NCI-H187 treated with DMSO at 0.1 percent for 48 hours (cell line): ENCODE measurements around the gene PPP1R9B.

Experiments
- DNase-seq: peaks from one replicate; lab custom pipeline; 2025; lab: John Stamatoyannopoulos, UW

PPP1R9B gene

DNA sequence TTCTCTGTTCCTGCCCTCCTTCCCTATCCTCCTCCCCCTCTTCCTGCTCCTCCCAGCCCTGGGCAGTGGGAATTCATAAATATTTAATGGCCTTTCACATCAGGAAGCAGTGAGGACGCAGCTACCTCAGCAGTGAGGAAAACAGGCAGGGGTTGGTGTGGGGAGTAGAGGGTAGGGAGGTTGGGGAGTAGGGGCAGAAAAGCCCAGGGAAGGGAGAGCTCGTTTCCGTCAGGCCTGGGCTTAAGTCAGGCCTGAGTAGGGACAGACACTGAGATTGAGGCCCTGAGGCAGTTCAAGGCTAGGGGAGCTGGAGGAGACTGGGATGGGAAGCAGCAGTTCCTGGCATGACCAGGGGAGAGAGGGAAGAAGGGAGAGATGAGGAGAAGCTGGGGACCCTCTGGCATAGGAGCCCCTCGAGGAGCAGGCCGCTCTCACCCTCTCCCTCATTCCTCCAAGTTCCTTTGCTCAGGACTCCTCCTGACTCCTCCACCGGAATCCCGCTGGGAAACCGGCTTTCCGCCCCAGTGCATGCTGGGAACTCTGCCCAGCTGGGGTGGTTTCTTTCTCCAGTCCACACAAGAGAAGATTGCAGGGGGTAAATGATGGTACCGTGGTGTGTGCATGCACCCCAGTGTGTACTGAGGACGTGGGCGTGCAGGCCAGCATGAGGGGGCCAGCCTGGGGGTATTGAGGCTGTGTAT lies 26.7 kb downstream of the PPP1R9B start:
- no peak for DNase-seq

DNA sequence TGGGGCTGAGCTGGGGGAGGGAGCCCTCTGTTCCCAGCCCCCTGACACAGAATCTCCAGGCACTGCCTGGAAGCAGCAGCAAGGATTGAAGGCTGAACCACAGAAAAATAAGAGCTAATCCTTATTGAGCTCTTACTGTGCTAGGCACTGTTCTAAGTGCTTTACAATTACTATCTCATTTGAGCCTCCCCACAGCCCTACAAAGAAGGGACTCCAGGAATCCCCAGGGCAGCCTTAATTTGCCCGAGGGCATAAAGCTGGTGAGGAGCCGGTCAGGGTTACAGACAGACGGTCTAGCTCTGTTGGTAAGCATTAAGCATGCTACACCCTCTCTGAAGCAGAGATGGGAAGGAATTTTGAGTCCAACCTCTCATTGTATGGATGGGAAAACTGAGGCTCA lies 27.5 kb downstream of the PPP1R9B start:
- no peak for DNase-seq

GRCh38 chr17:50120475-50121253 lies 29.8 kb downstream of the PPP1R9B start:
- no peak for DNase-seq

DNA sequence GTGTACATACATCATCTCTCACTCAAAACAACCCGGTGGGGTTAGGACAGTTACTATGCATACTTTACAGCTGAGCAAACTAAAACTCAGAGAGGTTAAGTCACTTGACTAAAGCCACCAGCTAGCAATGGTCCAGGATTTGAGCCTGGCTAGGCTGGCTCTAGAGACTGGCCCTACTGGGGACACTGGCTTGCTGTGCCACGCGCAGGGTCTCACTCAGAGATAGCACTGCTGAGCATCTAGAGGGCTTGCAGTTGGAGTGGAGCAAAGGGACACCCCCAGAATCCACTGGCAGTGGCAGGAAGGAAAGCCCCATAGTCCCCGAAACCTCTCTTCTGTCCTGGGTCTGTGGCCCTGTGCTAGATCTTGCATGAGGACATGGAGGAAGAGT lies 31.7 kb downstream of the PPP1R9B start:
- DNase-seq, result no peak

DNA sequence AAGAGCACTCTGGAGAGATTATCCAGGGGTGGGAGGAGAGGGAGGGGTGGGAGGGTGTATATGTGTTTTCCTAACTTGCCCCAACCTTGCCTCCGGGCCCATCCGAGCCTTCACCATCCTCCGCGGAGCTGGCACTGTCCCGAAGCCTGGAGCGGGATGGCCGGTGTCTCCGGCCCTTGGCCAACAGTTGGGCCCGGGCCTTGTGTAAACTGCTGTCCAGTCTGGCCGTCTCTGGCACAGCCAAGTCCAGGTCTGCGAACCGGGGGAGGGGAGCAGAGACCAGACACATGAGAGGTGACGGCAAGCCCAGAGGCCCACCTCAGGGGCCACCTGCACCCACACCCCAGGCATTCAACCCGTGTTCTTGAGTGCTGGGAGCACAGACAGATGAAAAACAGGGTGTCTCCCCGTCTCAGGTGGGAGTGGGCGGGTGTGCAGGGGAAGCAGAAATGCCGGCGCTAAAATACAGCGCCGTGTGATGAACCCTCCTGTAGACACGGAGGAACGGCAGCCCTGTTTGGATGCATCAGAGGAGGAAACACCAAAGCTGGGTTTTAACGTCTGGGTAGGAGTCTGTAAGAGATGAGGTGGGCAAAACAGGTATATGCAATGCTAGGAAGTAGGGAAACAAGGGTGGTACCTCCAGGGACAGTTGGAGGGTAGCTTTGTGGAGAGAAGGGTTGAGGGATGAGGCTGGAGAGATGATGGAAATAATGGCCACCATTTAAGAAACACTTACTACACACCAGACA lies 32.2 kb downstream of the PPP1R9B start:
- no peak for DNase-seq

GRCh38 chr17:50117202-50118051 lies 33.0 kb downstream of the PPP1R9B start:
- no peak for DNase-seq

- DNase-seq, result no peak
Observed at GRCh38 chr17:50115756-50116155, 34.7 kb downstream of the PPP1R9B start.

- no peak for DNase-seq
Observed at GRCh38 chr17:50114849-50115357, 35.6 kb downstream of the PPP1R9B start.

- DNase-seq, result no peak
Observed at GRCh38 chr17:50114401-50114800, 36.1 kb downstream of the PPP1R9B start.

DNA sequence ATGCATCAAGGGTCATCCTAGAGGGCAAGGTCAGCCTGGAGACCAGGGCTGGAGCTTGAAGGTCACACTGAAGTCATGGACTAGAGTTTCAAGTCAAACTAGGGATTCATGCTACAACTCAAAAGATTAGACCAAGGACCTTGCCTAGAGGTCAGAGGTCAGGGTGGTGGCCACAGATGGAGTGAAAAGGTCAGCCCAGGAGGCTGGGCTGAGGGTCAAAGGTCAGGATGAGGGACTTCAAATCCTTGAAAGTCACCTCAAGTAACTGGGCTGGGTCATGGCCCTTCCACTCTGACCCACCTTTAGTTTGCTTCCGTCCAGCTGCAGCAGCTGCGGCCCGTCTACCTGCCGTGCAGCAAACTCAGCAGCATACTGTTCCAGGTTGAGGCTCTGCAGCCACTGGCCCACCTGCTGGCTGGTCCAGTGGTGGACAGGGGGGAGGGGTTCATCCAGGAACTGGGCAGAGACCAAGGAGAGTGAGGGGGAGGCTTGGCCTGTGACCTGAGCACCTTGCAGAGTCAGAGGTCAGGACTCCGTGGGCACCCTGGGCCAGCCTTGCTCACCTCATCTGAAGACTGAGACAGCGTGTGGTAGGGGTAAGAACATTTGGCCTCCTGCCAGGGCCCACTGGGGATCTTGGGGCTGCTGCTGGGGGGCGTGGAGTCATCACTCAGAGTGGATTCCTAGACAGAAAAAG lies 36.7 kb downstream of the PPP1R9B start:
- DNase-seq, result no peak

DNA sequence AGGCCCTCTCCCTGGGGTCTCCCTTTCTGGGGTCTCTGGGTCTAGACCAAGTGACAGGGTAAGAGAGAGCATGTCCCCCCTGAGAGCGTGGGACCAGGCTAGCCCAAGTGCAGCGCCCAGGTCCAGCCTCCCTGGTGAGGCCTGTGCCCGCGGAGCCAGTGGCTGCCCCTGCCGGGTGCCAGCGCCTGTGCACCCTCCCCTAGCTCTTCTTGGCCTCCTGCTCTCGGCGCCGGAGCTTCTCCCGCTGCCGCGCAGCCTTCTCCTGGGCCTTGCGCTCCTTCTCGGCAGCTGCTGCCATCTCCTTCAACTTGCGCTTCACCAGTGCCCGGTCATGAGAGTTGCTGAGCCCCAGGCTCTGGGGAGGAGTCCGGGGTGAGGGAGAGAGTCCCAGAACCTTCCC lies 37.8 kb downstream of the PPP1R9B start:
- no peak for DNase-seq

DNA sequence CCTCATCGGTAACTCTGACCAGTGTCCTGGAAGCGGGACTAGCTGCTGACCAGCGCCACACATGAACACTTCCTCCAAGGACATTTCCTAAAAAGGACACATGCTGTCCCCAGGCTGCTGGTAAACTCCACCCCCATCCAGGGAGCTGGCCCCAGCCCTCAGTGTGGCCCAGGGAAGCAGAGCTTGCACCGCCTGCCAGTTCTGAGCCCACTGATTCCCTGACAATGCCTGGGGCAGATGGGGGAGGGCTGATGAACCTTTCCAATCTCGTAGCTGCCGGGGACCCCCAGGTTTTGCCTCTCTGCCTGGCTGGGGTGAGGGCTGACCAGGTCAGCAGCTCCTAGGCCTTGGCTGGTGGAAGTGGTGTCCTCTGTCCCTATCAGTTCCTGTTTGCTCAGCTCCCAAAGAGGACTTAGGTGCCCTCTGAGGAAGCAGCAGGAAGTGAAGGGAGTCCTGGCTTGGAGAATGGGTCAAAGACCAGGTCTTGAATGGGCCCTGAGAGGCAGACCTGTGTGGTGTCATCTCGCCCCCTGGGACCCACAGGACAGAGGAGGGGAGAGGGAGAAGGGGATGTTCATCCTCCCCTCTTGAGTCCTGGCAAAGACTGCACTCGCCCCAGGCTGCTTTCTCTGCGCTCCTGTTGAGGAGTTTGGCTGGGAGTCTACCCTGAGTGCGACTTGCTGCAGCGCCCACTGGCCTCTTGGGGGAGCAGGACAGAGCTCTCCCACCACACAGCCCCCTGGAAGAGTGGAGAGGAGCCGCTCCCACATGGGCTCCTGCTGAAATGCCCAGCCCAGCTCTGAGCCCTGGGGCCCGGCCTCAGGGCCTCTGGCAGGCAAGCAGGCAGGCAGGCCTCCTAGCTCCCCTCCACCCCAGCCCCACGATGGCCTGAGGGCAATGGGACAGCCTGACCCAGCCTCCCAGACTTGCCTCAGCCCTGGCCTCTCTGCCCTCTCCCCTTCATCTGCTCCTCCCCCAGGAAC lies 38.5 kb downstream of the PPP1R9B start:
- no peak for DNase-seq

- no peak for DNase-seq
Observed at GRCh38 chr17:50110591-50111349, 39.7 kb downstream of the PPP1R9B start.

GRCh38 chr17:50109785-50110184 lies 40.7 kb downstream of the PPP1R9B start:
- DNase-seq, result no peak

- no peak for DNase-seq
Observed at GRCh38 chr17:50109207-50109606, 41.3 kb downstream of the PPP1R9B start.

- no peak for DNase-seq
Observed at GRCh38 chr17:50108556-50108955, 41.9 kb downstream of the PPP1R9B start.

- no peak for DNase-seq
Observed at GRCh38 chr17:50107790-50108414, 42.6 kb downstream of the PPP1R9B start.

- DNase-seq, result no peak
Observed at GRCh38 chr17:50106393-50107131, 43.9 kb downstream of the PPP1R9B start.
